ENCODE data around the gene ACTL6A.
A peak's percentile ranks its signal among the peaks of the same experiment; 100 is the strongest.

Gene ACTL6A

GRCh38 chr3:179599531-179599930 lies 36.8 kb downstream of the ACTL6A start:
- DNase-seq: no peak

GRCh38 chr3:179603321-179603720 lies 40.6 kb downstream of the ACTL6A start:
- peak; percentile 28 for DNase-seq

DNA sequence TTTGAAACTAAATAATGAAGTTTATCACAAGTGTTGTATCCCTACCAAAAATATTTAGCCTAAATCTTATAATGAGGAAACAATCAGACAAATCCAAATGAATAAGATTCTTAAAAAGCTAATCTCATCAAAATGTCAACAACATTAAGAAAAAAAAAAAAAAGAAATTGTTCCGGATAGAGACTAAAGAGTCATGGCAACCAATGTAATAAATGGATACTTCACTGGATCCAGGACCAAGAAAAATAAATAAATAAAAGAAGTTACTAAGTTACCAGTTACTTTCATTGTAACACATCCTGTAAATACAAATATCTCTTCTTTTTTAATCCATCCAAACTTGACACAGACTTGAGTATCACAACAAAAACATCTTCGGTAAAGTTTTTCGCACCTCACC lies 41.1 kb downstream of the ACTL6A start:
- DNase-seq: peak; percentile 30

DNA sequence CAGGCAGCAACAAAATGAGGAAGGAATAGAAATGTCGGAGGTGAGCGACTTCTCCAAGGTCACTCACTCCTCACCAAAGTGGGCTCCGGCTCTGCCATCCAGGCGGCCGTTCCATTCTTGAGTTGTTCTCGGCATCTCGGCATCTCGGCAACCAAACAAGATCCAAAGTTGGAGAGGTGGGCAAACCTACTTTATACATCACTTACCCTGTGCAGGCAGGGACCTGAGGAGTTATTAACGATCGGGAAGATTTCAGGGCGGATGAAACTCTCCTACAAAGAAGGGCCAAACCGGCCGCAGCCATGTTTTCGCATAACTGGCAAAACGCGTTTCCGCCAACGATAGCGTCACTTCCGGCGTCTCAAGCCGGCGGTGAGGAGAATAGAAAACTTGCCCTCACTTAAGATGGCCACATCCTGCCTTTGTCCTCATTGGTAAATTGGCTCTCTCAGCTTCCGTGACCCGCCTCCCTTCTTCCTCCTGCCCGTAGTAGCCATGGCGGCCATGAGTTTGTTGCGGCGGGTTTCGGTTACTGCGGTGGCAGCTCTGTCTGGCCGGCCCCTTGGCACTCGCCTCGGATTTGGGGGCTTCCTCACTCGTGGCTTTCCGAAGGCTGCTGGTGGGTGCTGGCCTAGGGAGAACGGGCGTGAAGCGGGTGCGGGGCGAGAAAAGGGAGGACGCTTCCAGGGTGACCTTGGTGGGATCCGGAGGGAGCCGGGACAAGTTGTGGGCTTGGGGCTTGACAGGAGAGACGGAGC lies 41.8 kb downstream of the ACTL6A start, which contains the start of the genes MRPL47 and NDUFB5:
Gene MRPL47 (minus strand): TSS at position 318 of the 758 bp plus-strand sequence. CDS start 14 bp downstream, at position 304.
Gene NDUFB5 (plus strand): TSS at position 474 of the 758 bp plus-strand sequence. CDS start 22 bp downstream, at position 496.
- DNase-seq: peak; percentile 99

DNA sequence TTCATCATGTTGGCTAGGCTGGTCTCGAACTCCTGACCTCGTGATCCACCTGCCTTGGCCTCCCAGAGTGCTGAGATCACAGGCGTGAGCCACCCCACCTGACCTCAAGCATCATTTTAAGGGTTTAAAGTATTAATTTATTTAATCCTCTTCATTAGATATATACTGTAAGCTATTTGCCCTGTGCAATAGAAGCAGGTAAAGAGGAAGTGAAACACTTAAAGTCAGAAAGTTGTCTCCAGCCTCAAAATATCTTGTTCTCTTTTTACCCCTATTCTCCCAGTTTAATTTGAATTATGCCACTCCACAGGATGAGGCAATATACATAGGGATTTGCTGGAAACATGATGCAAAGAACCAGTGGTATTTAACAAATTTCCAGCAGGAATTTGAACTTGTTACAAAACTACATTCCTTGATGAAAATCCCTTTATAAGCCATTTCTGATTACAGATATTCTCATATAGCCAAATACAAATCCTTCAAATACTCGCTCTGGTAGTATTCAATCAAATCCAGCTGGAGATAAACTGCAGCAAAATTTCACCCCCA lies 43.9 kb downstream of the ACTL6A start:
- DNase-seq: no peak

- DNase-seq: peak; percentile 73
Observed at GRCh38 chr3:179608931-179609720, 46.4 kb downstream of the ACTL6A start.

DNA sequence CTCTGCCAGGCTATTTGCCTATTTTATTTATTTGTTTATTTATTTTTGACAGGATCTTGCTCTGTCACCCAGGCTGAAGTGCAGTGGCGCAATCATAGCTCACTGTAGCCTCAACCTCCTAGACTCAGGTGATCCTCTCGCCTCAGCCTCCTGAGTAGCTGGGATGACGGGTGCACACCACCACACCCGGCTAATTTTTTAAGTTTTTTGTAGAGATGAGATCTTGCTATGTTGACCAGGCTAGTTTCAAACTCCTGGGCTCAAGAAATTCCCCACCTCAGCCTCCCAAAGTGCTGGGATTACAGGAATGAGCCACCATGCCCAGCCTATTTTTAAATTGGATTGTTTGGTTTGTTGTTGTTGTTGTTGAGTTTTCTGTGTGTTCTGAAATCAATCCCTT lies 47.3 kb downstream of the ACTL6A start:
- no peak for DNase-seq

DNA sequence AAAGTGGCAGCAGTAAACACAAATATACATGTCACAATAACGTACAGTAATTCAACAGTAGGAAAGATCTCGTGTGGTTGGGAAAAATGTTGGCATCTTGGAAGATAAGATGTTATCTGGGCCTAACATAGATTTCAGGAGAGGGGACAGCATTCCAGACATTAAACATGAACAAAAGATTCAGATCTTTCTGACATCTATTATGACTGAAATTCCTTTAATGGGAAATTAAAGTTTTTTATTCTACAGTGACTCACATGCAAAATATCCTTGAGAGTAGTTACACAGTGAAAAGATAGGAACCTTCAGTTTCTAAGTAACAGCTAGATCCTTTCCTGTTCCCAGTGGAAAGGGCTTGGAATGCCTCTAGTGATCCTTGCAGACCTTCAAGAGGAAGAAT lies 51.1 kb downstream of the ACTL6A start:
- DNase-seq: no peak

- DNase-seq: peak; percentile 64
Observed at GRCh38 chr3:179615458-179616173, 52.9 kb downstream of the ACTL6A start.

- no peak for DNase-seq
Observed at GRCh38 chr3:179622023-179622422, 59.3 kb downstream of the ACTL6A start.

- DNase-seq: no peak
Observed at GRCh38 chr3:179624451-179624850, 61.7 kb downstream of the ACTL6A start.

- no peak for DNase-seq
Observed at GRCh38 chr3:179630753-179631451, 68.2 kb downstream of the ACTL6A start.
